ENCODE measurements around the gene ARHGAP28. TPM values are rescaled to one million over a fixed set of nuclear protein-coding genes. Genes with fewer than 3 reads are reported as not detected.

ARHGAP28 gene
- total and polyA plus RNA-seq, 12 donors = 0.35 to 5.3 (median 2.2) TPM

DNA sequence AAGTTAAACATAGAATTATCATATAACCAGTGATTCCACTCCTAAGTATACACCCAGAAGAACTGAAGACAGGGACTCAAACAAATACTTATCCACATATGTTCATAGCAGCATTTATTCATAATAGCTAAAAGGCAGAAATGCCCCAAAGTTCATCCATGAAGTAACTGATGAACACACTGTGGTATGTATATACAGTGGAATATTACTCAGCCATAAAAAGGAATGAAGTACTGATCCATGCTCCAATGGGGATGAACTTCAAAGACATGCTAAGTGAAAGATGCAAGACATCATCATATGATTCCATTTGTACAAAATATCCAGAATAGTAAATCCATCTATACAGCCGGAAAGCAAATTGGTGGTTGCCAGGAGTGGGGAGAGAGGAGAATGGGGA is 230.6 kb downstream of the ARHGAP28 start:
- no peak for ATAC-seq
- TF ChIP-seq, protein P1, sequence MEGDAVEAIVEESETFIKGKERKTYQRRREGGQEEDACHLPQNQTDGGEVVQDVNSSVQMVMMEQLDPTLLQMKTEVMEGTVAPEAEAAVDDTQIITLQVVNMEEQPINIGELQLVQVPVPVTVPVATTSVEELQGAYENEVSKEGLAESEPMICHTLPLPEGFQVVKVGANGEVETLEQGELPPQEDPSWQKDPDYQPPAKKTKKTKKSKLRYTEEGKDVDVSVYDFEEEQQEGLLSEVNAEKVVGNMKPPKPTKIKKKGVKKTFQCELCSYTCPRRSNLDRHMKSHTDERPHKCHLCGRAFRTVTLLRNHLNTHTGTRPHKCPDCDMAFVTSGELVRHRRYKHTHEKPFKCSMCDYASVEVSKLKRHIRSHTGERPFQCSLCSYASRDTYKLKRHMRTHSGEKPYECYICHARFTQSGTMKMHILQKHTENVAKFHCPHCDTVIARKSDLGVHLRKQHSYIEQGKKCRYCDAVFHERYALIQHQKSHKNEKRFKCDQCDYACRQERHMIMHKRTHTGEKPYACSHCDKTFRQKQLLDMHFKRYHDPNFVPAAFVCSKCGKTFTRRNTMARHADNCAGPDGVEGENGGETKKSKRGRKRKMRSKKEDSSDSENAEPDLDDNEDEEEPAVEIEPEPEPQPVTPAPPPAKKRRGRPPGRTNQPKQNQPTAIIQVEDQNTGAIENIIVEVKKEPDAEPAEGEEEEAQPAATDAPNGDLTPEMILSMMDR (IDR thresholded peaks at IDR 0.05) = no peak
- Histone ChIP-seq H3K9me3 (peaks cover 0 to 7% (median 0%) of the 10 kb centered on the region in 11 donors), H3K27me3 (peaks cover 0 to 8% (median 0%) of the 10 kb centered on the region in 7 donors), H3K27ac (no peak overlapping the region), H3K36me3 (no peaks in the 10 kb centered on the region), H3K4me3 (no peak overlapping the region), H3K4me1 (no peaks in the 10 kb centered on the region)
- DNase-seq = no peak
- intact Hi-C loops (cut with DNase I) = no loop called here
- WGBS, 2 donors = 100% methylated on average over 1 of the region's 1 CpG

DNA sequence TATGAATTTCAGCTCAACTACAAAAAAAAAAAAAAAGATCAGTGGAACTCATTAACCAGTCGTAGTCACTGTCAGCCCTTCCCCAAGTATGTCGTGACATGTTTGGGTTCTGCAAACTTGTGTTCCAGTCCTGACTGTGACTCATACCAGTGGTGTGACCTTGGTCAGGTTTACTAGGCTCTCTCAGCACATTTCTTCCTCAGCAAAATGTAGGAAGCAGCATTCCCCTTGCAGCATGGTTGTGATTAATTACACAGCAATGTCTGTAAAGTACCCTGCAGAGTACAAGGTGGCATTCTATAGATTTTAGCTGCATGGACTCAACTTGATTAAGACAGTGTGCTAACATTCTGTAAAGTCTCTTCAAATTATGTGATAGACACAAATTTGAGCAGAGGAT is 231.1 kb downstream of the ARHGAP28 start:
- ATAC-seq = no peak
- TF ChIP-seq, protein P1 (IDR thresholded peaks at IDR 0.05) = no peak

DNA sequence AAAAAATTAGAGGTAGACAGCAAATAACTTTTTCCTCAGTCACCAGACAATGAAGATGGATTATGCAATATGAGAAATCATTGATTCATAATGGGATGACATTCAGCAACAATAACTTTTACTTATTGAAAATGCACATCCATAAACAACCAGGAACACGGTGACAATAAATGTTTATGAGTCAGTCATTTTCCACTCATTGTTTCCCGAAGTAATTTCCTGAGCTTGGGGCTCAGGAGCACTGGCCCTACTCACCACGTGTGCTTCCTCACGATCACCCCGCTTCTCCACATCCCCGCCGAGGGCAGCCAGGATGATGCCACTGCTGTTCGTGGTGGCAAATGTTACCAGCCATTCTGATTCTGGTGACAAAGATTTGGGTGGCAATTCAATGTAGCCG is 231.8 kb downstream of the ARHGAP28 start:
- Histone ChIP-seq H3K27ac (no peak overlapping the region), H3K36me3 (no peaks in the 10 kb centered on the region), H3K27me3 (peaks cover 0 to 8% (median 0%) of the 10 kb centered on the region in 7 donors), H3K4me3 (no peak overlapping the region), H3K9me3 (peaks cover 0 to 7% (median 0%) of the 10 kb centered on the region in 11 donors), H3K4me1 (no peaks in the 10 kb centered on the region)
- WGBS, 2 donors = 77 to 83% methylated on average over 9 of the region's 9 CpGs
- no peak for ATAC-seq
- TF ChIP-seq, protein P1 (IDR thresholded peaks at IDR 0.05) = no peak
- no peak for DNase-seq
- intact Hi-C loops (cut with DNase I) = no loop called here

More for the DNA sequence above, 231.1 kb downstream of the ARHGAP28 start:
- Histone ChIP-seq H3K27ac (no peak overlapping the region), H3K9me3 (peaks cover 0 to 7% (median 0%) of the 10 kb centered on the region in 11 donors), H3K4me1 (no peaks in the 10 kb centered on the region), H3K36me3 (no peaks in the 10 kb centered on the region), H3K27me3 (peaks cover 0 to 8% (median 0%) of the 10 kb centered on the region in 7 donors), H3K4me3 (no peak overlapping the region)
- DNase-seq = no peak
- WGBS, 2 donors = 90 to 91% methylated on average over 2 of the region's 2 CpGs
- intact Hi-C loops (cut with DNase I) = no loop called here

DNA sequence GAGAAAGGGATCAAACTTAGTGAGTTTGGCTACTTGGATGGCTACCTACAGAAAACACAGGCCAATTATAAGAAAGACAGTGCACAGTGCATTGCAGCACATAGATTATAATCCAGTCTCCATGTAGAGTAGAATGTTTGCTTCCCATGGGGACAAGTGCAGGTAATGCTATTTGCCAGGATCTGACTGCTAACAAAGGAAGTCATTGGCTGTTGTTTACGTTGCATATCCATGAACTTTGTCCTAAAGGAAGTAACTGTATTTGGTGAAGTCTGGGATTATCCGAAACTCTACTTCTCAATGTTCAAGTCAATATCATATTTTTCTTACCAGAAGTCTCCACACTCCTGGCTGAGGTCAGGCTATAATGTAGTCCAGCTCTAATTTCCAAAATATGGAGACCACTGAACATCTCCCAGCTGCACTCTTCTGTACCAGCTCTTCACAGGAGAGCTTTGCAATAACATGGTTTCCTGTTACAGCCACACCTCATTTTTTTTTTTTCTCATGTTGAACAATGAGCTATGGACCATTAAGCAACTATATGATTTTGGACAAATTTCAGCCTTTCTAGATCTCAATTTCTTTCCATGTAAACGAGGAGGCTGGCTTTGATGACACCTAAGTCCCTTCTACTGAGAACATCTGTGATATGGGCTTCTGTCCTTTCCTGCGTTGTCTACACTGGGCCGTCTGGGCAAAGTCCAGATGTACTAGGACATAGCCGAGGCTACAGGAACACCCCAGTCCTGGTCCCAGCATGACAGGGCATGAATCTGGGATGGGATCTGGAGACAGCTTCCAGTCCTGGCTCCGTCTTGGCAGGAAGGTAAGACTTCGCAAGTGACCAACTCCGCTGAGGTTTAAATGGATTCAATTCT is 233.3 kb downstream of the ARHGAP28 start:
- no peak overlapping the region for H3K27ac ChIP-seq
- intact Hi-C loops (cut with DNase I) = no loop called here
- DNase-seq (no peak), ATAC-seq (no peak)
- WGBS, 2 donors = 86 to 89% methylated on average over 9 of the region's 9 CpGs
- TF ChIP-seq, protein P1 (IDR thresholded peaks at IDR 0.05) = no peak
- no peaks in the 10 kb centered on the region for H3K4me1 ChIP-seq
- H3K36me3 ChIP-seq = no peaks in the 10 kb centered on the region
- H3K4me3 ChIP-seq = no peak overlapping the region
- H3K9me3 ChIP-seq = peaks cover 0 to 7% (median 0%) of the 10 kb centered on the region in 11 donors
- H3K27me3 ChIP-seq = peaks cover 0 to 8% (median 0%) of the 10 kb centered on the region in 7 donors
